CD4-positive, CD25-positive, alpha-beta regulatory T cell (primary cell): ENCODE measurements around the gene TRIM62. TPM values are rescaled to one million over a fixed set of nuclear protein-coding genes. Genes with fewer than 3 reads are reported as not detected.

Experiments used
- polyA plus RNA-seq, 4 donors: library from polyadenylated mRNA; unstranded; fragments of 300-500 nt; fragmentation: Illumina TruSeq; gene quantifications; one replicate each; pipeline ENCODE4 v1.2.3, GENCODE V29; 2021
- total RNA-seq: library from RNA; stranded (reverse); gene quantifications from one replicate; pipeline ENCODE4 v1.2.3, GENCODE V29; 2022

Gene TRIM62
- total and polyA plus RNA-seq, 5 donors from 2014 or later, result 5.6 to 29.1 (median 6.5) TPM

Other genes with a start within 250 kb of the TRIM62 start
- 44.9 TPM for gene RNF19B, start 217.2 kb downstream of the TRIM62 start, total RNA-seq
- 1 to 10 TPM; 2.0 to 2.6 (median 2.4) TPM for gene RNF19B, start 217.2 kb downstream of the TRIM62 start, polyA plus RNA-seq
- 55.3 TPM for gene AK2, start 145.2 kb downstream of the TRIM62 start, total RNA-seq
- gene AK2, start 145.2 kb downstream of the TRIM62 start, polyA plus RNA-seq, result 100 to 1,000 TPM; 111 to 122 (median 115) TPM
- gene AZIN2, start 100.9 kb downstream of the TRIM62 start, total RNA-seq, result 1.5 TPM
- gene AZIN2, start 100.9 kb downstream of the TRIM62 start, polyA plus RNA-seq, result 1 to 10 TPM in 2 of 4 donors, under 1 TPM in 1, not detected in 1; 0.69 to 1.9 (median 1.2) TPM
- 20.2 TPM for gene ZNF362, start 74.4 kb upstream of the TRIM62 start, total RNA-seq
- 10 to 100 TPM; 12.2 to 21.7 (median 14.0) TPM for gene ZNF362, start 74.4 kb upstream of the TRIM62 start, polyA plus RNA-seq
- gene A3GALT2, start 139.1 kb upstream of the TRIM62 start, total RNA-seq, result not detected
- not detected for gene A3GALT2, start 139.1 kb upstream of the TRIM62 start, polyA plus RNA-seq
- gene PHC2, start 249.1 kb upstream of the TRIM62 start, total RNA-seq, result 34.8 TPM
- 10 to 100 TPM in 3 of 4 donors, 1 to 10 TPM in 1; 9.7 to 28.2 (median 16.7) TPM for gene PHC2, start 249.1 kb upstream of the TRIM62 start, polyA plus RNA-seq